AG09309 (cell line): Measurements from ENCODE around the gene SELENOS.

Source experiments
- DNase-seq: peaks from one replicate; pipeline ENCODE4 v3.0.0-alpha.2; 2010; ENCODE audit warnings: low read depth
- H3K4me3 ChIP-seq: 2 replicates; pipeline ENCODE4 v1.5.1; 2011; ENCODE audit warnings: mild to moderate bottlenecking, low read depth, low read length, moderate library complexity; ENCODE audit not compliant: control insufficient read depth
- CTCF ChIP-seq: IDR thresholded peaks from 2 replicates; pipeline ENCODE4 v1.5.1; 2011; ENCODE audit warnings: mild to moderate bottlenecking, low read depth, low read length, inconsistent platforms; ENCODE audit not compliant: insufficient read depth, control insufficient read depth; ENCODE audit errors: missing control alignments

SELENOS gene

GRCh38 chr15:101317336-101317872 lies 40.1 kb upstream of the SELENOS start:
- no peak for TF ChIP-seq CTCF
- H3K4me3 ChIP-seq = no peak overlapping the region
- no peak for DNase-seq

- H3K4me3 ChIP-seq = no peak overlapping the region
- no peak for DNase-seq
- TF ChIP-seq CTCF = no peak
Observed at GRCh38 chr15:101316529-101316928, 39.2 kb upstream of the SELENOS start.

GRCh38 chr15:101315736-101316135 lies 38.5 kb upstream of the SELENOS start:
- no peak for DNase-seq
- H3K4me3 ChIP-seq = no peak overlapping the region
- no peak for TF ChIP-seq CTCF

- no peak for TF ChIP-seq CTCF
- DNase-seq = no peak
- no peak overlapping the region for H3K4me3 ChIP-seq
Observed at GRCh38 chr15:101314336-101315125, 37.2 kb upstream of the SELENOS start.

GRCh38 chr15:101313041-101313761 lies 35.9 kb upstream of the SELENOS start:
- no peak for DNase-seq
- H3K4me3 ChIP-seq = no peak overlapping the region
- no peak for TF ChIP-seq CTCF

GRCh38 chr15:101310508-101310907 lies 33.2 kb upstream of the SELENOS start:
- no peak for TF ChIP-seq CTCF
- DNase-seq = no peak

More at GRCh38 chr15:101310508-101310907, 33.2 kb upstream of the SELENOS start:
- no peak overlapping the region for H3K4me3 ChIP-seq
